ENCODE results near the gene MYO7B.
"Not testable (repeated sequence)": the region's sequence is repeated elsewhere in the genome, so short reads cannot be mapped to it uniquely, and the experiment has no call there.

MYO7B gene

DNA sequence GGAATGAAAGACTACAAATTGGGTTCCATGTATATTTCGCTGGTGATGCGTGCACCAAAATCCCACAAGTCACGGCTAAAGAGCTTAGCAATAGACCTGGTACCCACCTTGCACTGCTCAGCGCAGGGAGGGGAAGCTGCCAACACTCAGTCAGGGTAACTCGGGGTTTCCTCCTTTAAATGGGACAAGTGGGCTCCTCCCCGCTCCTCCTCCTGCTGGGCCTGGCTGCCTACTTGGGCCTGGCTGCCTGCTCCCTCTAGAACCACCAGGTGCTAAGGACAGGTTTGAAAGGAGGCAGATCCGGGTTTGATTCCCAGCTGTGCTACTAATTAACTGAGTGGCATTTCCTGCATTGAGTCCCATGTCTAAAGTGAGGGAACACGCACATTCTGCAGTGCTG is 23.4 kb downstream of the MYO7B start:
- DNase-seq: no peak

DNA sequence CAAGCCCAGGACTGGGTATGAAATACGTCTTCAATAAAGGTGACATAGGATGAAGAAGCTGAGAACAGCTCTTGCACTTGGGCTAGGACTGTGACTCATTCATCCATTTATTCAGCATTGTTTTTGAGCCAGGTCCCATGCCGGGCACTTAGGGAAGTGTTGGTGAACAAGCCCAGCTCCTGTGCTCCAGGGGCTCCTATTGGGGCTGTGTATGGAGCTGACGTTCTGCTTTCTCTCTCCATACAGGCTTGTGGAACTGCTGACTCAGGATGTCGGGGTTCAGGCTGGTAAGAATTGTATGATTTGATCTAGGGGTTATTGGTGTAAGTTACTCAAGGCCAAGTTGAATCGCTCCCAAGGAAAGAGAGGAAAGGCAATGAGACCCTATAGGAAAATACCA is 24.0 kb downstream of the MYO7B start:
- no peak for DNase-seq

DNA sequence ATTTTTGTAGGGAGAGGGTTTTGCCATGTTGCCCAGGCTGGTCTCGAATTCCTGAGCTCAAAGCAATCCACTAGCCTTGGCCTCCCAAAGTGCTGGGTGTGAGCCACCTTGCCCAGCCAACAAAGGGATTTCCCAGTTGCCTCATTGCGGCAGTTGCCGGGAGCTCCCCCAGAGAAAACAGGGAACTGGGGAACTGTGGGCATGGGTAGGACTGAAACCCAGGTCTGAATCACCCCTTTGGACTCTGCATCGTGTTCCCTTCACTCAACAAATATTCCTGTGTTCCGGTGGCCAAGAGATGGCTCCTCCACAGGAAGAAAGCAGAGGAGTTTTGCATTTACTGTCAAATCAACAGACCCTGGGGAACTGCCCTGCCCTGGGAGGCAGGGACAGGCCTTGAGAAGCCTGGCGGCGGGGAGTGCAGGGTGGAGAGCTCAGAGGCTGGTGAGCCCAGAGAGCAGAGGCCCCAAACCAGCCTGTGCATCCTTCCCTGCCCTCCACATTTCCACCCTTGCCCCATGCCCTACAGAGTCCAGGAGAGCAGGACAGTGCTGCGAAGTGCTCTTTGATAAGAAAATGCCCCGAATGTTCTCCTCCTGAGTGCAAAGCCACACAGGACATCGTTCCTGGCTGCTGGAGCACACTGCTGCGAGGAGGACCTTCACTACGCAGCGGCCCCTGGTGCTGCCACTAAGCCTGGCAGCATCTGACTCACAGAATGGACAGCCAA is 24.9 kb downstream of the MYO7B start:
- no peak for DNase-seq

DNA sequence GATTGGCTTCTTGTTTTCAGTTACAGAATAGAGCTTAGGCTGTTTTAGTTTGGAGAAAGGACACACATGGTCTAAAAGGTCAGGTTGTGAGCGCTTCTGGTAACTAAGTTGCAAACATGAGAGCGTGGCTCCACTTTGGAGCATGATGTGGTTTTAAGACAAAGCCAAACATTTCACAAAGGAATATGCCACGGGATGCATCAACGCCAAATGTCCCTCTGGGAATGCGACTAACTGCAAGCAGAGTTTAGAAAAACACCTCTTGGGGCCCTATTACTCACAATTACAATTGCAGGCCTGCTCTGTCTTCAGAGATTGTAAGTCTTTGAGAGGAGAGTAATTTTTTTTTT is 25.4 kb downstream of the MYO7B start:
- no peak for DNase-seq

DNA sequence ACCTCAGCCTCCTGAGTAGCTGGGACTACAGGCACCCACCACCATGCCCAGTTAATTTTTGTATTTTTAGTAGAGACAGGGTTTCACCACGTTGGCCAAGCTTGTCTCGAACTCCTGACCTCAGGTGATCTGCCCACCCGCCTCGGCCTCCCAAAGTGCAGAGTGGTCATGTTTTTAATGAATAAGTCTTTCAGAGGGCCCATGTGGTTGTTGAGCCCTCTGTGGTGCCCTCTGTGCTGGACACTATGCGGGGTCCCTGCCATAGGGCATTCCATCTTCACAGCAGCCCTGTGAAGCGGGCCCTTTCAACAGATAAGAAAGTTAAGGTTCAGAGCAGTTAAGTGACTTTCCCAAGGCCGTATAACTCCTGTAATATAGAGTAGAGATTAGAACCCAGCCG is 25.9 kb downstream of the MYO7B start:
- DNase-seq: no peak

DNA sequence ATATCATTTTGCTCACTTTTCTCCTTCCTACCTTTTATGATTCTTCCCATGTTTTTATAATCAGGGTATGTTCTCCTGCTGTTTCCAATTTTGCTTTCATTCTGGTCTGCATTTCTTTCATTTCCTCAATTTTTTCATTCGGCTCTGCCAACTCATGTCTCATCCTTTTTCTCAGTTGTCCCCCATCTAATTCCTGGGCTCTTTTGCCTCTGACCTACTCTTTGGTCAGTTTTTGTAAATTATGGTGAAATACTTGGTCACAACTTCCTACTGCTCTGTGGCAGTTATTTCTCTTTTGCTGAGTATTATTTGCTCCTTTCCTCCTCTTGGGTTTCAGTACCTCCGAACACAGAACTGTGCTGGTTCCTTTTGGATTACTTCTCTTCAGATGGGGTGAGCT is 27.5 kb downstream of the MYO7B start:
- DNase-seq: no peak

DNA sequence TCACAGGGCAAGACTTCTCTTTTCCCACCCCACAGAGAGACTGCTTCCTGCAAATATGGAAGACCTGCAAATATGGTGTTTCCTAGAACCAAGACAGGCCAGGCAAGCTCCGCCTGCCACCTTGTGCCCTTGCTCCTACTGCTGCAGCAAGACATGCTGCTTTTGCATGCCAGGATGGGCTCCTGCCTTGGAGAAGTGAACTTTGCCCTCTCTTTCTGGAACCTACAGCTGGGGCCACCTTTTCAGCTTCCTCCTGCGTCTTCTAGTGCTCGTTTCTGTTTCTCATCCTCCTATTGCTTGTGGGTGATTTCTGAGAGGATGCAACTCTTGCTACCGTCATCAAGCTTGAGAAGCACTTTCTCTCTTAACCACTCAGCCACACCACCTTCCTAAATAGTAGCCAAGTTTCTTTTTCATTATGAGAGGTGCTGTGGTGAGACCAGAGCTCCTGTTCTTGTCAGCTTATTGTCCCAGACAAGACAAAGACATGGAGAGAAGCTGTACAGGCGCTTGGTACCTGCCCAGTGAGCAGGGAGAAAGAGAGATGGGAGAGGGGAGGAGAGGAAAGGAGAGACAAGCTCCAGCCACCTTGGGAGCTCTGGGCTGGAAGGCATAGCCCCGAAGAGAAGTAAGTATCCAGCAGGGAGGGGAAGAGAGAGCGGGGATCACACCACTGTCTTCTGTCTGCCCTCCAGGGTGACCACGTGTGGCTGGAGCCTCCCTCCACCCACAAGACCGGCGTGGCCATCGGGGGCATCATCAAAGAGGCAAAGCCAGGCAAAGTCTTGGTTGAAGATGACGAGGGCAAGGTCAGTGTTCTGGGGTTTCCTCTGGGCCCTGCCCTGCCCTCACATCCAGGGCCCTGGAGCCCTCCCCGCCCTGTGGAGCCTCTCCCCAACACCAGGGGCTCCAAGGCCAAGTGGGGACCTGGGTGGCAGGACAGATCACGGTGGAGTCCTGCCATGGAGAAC is 28.3 kb downstream of the MYO7B start:
- peak; percentile 23 for DNase-seq

DNA sequence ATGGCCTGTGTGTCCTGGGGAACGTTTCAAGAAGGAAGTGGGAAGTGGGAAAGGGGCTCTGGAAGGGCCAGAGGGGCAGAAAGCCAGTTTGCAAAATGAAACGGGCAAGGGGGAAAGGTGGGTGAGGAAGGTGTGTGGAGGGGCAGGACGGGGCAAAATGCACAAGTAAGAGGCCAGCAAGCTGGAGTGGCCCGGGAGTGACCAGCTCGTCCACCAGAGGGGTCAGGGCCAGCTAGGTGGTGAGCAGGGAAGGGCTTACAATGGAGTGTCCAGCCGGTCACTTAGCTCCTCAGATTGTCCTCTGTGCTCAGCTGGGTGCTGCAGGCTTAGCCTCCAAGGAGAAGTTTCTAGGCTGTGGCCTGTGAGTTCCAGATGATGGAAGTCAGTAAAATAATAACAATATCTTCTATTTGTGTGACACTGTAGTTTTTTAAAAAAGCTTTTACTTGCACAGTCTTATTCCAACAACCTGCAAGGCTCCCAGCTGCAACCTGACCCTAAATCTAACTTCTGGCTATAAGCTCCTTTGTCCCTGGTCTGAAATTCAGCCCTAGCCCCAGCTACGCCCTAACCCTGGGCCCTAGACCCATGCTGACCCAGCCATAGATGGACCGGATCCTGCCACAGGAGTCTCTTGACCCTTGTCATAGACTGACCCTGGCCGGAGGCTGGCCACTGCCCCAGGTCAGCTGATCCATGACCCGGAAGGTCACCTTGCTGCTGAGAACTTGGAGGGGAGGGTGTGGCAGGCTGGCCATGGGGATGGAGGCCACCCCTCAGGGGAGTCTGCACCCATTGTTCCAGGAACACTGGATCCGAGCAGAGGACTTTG is 29.2 kb downstream of the MYO7B start:
- DNase-seq: no peak

DNA sequence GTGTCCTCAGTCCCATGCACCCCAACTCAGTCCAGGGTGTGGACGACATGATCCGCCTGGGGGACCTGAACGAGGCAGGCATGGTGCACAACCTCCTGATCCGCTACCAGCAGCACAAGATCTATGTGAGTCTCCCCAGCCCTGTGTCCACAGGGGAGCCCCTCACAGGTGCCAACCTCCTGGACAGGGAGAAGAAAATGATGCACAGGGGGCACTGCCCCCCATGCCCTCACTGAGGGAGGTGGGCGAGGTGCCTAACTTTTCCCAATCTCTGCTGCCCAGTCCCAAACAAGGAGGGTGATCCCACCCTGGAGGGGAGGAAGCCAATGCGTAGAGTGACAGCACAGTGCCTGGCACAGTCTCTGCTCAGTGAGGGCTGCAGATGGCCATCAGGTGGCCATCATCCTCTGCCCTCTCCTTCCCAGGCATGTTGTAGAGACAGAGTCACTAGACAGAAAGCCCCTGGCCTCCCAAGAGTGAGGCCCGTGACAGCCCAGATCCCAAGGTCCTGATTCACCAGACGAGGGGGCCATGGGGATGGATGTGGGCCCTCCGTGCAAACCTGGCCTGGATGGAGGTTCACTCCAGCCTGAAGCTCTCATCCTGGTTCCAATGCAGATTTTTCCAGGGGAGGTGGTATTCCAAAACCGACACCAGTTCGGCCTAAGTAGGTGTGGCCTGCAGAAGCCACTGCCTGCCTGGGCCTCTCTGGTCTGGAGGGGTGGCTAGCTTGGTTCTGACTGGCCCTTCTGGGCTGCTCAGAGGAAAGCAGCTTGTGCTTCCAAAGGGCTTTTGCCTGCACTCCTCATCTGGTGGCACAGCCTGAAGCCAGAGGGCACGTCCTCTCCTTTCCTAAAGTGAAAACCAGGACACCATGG is 30.0 kb downstream of the MYO7B start:
- no peak for DNase-seq

DNA sequence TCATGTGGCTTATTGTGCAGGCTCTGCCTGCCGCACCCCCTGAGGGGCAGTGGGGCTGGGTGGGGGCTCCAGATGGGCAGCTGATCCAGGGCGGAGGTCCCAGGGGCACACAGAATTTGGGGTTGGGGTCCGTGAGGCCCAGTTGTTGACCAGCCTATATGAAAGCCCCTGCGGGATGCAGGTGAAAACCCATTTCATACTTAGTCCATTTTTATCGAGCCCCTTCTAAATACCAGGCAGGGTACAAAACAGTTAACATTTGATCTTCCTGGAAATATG is 30.6 kb downstream of the MYO7B start:
- no peak for DNase-seq

DNA sequence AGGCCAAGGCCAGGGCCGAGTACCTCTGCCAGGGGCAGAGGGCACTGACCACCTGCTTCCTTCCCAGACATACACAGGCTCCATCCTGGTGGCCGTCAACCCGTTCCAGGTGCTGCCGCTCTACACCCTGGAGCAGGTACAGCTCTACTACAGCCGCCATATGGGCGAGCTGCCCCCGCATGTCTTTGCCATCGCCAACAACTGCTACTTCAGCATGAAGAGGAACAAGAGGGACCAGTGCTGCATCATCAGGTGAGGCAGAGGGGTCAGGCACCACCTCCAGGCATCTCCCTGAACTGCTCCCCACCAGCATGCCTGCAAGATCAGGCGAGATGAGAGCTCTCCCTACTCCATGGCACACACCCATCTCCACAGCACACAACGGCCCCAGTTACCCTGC is 31.1 kb downstream of the MYO7B start:
- DNase-seq: no peak

DNA sequence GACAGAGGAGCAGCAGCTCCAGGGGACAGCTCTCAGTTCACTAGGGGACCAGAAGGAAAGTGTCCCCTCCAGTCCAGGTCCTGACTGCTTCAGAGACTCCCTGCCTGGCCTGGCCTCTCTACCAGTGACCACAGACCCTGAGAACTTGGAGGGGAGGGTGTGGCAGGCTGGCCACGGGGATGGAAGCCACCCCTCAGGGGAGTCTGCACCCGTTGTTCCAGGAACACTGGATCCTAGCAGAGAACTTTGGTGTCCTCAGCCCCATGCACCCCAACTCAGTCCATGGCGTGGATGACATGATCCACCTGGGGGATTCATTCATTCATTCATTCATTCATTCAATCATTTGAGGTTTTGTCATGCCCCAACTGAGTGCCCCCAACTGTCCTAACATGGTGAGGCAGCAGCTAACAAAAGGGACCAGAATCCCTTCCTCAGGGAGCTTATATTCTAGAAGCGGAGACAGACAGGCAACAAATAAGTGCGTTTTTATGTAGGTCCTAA is 31.9 kb downstream of the MYO7B start:
- DNase-seq: no peak

DNA sequence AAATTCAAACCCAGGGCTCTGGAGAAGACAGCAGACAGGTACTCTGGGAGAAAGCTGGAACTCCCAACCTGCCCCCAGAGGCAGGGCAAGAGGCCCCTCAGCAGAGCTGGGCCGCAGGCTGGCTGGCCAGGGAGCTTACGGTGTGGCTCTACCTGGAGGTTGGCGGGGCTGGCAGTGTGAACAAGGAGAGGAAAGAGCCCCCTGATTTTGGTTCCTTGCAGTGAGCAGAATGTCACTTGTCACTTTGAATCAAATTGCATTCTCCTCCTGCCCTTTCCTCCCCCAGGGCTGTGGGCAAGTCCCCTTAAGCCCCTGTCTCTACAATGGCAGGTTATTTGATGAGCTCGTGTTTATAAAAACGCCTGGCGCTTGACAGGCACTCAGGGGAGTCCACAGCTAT is 32.6 kb downstream of the MYO7B start:
- DNase-seq: no peak

DNA sequence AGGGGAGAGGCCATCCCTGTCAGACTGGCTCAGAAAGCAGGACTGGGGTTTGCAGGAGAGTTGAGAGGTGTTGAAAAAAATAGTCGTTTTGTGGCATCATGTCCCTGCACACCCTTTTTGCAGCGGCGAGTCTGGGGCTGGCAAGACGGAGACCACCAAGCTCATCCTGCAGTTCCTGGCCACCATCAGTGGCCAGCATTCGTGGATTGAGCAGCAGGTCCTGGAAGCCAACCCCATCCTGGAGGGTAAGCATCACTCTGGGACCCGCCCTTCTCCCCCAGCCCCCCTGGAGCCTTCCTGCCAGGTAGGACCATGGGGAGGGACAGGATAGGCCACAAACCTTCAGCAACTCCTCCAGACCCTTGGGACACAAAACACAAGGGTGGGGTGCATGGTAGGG is 34.2 kb downstream of the MYO7B start:
- no peak for DNase-seq

DNA sequence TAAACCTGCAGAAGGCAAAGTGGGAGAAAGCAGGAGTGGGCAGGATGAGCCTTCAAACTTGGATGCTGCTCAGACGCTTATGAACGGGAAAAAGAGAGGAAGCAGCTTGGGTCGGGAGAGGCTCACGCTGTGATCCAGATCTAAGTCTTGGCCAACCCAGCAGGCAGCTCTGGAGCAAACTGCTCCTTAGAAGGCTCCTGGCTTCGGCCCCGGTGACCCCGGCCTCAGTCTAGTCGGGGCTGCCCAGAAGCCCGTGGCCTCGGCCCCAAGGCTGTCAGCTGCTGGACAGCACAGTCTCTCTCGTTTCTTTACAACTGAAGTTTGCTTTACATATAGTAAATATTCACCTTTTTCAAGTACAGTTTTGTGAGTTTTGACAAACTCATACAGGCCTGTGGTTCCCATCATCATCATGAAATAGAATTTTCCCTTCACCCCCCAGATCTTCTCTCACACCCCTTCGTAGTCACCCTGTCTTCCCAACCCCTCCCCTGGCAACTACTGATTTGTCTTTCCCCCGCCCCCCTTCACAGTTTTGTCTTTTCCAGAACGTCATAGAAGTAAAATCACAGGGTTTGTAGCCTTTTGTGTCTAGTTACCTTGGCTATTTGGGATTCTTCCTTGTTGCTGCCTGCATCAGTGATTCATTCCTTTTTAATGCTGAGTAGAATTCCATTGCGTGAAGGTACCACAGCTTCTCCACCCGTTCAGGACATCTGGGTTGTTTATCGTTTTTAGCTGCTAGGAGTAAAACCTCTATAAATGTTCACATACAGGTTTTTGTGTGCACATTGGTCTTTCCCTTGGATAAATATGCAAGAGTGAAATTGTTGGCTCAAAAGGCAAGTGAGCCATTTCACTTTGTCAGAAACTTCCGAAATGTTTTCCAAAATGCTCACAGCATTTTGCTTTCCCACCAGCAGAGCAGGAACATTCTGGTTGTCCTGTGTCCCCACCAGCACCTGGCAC is 35.1 kb downstream of the MYO7B start:
- no peak for DNase-seq

DNA sequence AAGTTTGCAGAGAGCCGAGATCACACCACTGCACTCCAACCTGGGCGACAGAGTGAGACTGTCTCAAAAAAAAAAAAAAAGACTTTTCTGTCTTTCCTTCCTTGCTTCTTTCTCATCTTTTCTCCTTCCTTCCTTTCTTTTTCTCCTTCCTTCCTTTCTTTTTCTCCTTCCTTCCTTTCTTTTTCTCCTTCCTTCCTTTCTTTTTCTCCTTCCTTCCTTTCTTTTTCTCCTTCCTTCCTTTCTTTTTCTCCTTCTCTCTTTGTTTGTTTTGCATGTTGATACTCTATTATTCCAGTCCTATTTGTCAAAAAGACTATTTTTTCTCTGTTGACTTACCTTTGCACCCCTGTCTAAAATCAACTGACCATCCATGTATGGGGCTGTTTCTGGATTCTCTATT is 36.9 kb downstream of the MYO7B start:
- not testable (repeated sequence) for DNase-seq

DNA sequence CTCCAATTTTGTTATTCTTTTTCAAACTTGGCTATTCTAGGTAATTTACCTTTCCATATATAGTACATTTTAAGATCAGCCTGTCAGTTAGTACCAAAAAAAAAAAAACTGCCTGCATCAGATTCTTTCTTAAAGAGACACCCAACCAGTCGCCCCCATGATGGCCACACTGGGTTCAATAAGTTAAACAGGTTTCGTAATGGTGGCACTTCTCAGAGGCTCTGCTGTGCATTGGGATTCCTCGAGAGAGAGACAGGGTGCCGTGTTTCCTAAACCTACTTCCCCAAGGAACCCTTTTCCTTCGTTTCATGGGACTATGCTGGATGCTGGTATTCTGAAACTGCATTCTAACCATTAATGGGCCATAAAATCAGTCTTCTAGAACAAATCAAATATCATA is 37.4 kb downstream of the MYO7B start:
- no peak for DNase-seq

DNA sequence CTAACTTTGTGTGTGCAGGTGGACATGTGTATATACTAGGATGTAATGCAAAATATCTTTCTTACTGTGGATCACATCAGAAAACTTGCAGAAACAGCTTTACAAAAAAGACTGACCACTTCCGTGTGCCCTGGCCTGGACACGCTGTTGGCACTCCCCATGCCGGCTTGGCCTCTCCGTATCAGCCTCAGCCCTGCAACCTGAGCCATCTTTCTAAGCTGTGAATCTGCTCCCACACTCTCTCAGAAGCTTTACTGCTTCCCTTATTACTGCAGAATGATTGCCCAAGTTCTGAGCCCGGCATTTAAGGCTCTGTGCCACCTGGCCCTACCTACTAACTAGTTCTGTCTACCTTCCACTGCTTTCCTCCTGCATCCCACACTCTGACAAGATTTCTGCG is 37.8 kb downstream of the MYO7B start:
- no peak for DNase-seq

DNA sequence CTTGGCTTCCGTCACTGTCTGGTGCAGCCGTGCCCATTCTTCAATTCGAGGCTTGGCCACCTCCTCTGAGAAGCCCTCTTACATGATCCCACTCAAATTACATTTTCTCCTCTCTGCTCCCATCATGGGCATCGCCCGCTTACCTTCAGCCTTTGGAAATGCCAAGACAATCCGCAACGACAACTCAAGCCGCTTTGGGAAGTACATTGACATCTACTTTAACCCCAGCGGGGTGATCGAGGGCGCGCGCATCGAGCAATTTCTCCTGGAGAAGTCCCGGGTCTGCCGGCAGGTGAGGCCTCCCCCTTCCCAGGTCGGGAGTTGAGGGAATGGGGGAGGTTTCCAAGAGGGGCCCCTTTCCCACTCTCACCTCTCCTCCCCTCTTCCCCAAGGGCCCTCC is 38.3 kb downstream of the MYO7B start:
- no peak for DNase-seq

DNA sequence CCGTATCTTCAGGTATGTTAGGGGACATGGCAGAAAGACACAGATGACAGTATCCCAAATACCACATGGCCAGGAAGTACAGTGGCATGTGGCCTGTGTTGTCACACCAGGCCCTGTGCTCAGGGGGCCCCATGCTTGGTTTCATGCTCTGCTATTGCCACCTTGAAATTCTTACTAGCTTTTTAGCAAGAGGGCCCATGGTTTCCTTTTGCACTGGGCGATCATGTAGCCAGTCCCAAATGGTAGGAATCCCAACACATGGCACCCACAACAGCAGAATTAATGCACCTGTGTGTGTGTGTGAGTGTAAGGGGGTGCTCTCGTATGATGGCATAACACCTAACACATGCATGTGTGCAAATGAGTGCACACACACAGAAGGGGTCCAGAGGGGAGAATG is 39.2 kb downstream of the MYO7B start:
- no peak for DNase-seq

DNA sequence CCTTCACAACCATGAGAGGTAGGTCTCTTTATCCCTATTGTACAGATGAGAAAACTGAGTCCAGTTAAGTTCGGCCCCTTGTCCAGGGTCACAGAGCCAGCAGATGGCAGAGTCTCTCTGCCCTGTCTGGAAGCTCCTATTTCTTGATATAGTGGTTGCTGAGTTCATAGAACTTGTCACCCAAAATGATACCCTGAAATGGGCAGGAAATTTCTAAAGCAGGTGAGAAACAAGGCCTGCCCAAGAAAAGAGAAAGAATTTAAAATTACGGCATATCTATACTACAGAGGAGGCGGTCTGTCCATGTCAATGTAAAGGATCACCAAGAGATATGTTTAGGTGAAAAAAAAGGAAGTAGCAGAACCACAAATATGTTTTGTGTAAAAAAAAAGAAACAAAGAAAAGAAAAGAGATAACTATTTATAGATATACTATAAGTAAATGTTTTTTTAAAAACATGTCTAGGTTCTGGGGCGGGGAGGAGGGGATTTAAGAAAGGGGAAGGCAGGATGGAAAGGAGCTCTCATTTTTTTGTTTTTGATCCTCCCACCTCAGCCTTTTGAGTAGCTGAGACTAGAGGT is 39.8 kb downstream of the MYO7B start:
- no peak for DNase-seq
